HG02973 (cell line): ENCODE measurements around the gene PRDM11.
A peak's percentile ranks its signal among the peaks of the same experiment; 100 is the strongest.

Experiments
- ATAC-seq: cut with Tn5 transposase; IDR thresholded peaks from one replicate; pipeline ENCODE4 v1.9.1; 2021; ENCODE audit warnings: moderate library complexity; ENCODE audit not compliant: unreplicated experiment

The PRDM11 gene

GRCh38 chr11:45141171-45141570, 5.3 kb upstream of the PRDM11 start:
- ATAC-seq = no peak

- no peak for ATAC-seq
These were observed 4.8 kb upstream of the PRDM11 start for GRCh38 chr11:45141631-45142030.

GRCh38 chr11:45142241-45143055, 4.0 kb upstream of the PRDM11 start:
- no peak for ATAC-seq

- ATAC-seq = no peak
These were observed 2.9 kb upstream of the PRDM11 start for GRCh38 chr11:45143494-45143893.

GRCh38 chr11:45144126-45145082, 2.0 kb upstream of the PRDM11 start:
- no peak for ATAC-seq

GRCh38 chr11:45145083-45145378, 1.4 kb upstream of the PRDM11 start:
- no peak for ATAC-seq

GRCh38 chr11:45145379-45146071, 914 bp upstream of the PRDM11 start:
- no peak for ATAC-seq

GRCh38 chr11:45147017-45147728, 734 bp downstream of the PRDM11 start:
- peak; percentile 96 for ATAC-seq

GRCh38 chr11:45147891-45148675, 1.6 kb downstream of the PRDM11 start:
- no peak for ATAC-seq

- no peak for ATAC-seq
These were observed 3.1 kb downstream of the PRDM11 start for GRCh38 chr11:45149483-45150056.

- no peak for ATAC-seq
These were observed 3.9 kb downstream of the PRDM11 start for GRCh38 chr11:45150301-45150700.

- ATAC-seq = no peak
These were observed 4.5 kb downstream of the PRDM11 start for GRCh38 chr11:45150943-45151342.

GRCh38 chr11:45151362-45151982, 5.0 kb downstream of the PRDM11 start:
- no peak for ATAC-seq

- no peak for ATAC-seq
These were observed 6.5 kb downstream of the PRDM11 start for GRCh38 chr11:45152740-45153595.

GRCh38 chr11:45154276-45154675, 7.8 kb downstream of the PRDM11 start:
- ATAC-seq = no peak

- no peak for ATAC-seq
These were observed 8.7 kb downstream of the PRDM11 start for GRCh38 chr11:45155058-45155551.

GRCh38 chr11:45155627-45156180, 9.3 kb downstream of the PRDM11 start:
- no peak for ATAC-seq

- no peak for ATAC-seq
These were observed 9.8 kb downstream of the PRDM11 start for GRCh38 chr11:45156201-45156600.
